Iris pigment epithelial cell (primary cell): ENCODE results near the gene TRDN.
"Not testable (repeated sequence)": the region's sequence is repeated elsewhere in the genome, so short reads cannot be mapped to it uniquely, and the experiment has no call there.

Source experiments
- DNase-seq: peaks from one replicate; pipeline ENCODE4 v3.0.0-alpha.2; 2011; ENCODE audit warnings: low read depth

Gene TRDN

DNA sequence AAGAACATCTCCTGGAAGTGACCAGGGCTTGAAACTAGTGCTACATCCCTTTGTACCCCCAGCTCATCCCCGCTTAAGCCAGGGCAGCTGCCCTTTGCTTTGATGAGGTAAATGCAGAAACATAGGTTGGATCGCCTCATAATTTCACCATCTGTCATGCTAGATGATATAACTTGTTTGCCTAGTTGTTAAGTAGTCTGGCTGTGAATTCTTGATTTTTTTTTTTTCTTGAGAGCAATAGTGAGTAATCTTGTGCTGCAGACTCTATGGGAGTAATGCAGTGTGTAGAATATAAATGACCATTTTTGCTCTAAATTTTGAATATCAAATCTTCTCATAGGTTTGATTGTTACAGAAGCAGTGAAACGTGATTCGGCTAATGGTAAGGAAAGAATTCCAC lies 4.1 kb downstream of the TRDN start:
- no peak for DNase-seq

DNA sequence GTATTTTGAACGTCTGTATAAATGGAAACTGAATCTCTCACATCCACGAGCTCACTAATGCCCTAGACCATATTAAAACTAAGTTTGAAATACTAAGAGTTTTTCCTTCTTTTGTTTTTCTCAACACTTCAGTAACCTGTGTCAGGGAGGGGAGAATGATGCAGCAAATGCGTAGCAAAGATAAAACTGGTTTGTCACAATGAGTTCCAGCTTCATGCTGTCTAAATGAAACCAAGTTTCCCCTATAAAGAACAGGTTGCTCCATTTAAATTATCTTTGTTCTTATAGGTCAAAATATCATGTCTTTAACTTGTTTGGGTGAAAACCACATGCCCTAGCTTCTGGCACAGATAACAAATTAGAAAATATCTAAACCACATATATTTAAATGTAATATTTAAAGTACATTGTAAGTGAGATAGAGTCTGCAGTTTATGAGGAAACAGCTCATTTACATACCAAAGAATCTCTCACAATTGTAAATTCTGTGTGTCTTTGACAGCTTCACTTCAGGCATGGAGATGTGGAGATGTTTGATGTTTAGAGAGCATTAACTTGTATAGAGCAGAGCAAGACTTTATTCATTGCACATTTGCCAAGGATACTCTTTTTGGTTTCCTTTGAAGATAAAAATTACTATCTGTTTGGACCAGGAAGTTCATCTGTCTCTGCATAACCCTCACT lies 7.3 kb downstream of the TRDN start:
- DNase-seq: no peak

DNA sequence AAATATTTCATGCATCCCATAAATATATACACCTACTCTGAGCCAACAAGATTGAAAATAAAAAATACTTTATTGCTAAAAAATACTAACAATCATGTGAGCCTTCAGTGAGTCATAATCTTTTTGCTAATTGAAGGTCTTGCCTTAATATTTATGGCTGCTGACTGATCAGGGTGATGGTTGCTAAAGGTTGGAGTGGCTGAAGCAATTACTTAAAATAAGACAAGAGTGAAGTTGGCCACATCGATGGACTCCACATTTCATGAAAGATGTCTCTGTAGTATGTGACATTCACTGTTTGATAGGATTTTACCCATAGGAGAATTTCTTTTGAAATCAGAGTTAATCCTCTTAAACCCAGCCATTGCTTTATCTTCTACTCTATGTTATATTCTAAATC lies 11.1 kb downstream of the TRDN start:
- DNase-seq: no peak

DNA sequence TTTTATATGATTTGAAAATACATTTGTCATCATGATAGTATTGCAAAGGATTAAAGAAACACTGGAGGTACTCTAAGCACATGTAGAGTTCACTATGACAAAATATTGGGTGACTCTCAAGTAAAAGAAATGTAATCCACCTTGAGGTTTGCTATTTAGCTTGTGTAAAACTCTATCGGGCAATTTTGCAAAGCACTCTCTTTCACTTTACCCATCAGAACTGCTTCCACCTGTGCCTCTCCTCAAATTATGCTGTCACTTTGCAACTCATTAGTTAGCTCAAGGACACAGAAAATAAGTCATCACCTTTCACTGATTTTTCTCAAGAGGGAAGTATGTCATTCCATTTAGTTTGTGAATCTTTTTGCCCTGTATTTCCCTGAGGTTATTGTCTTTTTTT lies 14.0 kb downstream of the TRDN start:
- DNase-seq: no peak

DNA sequence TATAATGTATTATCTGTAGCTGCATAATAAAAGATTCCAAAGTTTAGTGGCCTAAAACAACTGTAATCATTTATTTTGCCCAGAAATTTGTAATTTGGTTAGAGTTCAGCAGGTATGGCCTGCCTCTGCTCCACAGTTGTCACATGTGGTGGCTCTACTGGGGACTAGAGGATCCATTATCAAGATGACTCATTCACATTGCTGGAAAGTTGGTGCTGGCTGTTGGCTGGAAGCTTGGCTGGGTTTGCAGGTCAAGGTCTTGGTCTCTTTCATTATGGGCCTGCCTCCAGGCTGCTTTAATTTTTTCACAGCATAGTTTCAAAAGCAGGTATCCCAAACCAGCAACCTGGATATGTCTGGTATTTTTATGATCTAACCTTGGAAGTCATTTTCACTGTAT lies 17.6 kb downstream of the TRDN start:
- DNase-seq: no peak

DNA sequence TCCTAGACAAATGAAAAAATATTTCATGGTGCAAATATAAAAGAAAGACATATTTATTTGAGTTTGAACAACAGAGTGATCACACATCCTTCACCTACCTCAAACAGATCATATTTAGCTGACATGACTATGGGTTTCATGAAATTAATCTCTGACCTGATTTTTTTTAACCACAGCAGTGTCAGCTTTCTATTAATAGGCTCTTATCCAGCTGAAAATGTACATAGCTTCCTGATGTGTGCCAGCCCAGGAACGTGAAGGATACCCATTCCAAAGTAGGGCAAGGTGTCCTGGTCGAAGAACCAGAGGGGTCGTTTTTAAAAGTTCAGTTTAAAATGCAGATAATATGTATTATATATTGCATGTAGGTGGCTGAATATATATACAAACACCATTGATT lies 19.8 kb downstream of the TRDN start:
- no peak for DNase-seq

DNA sequence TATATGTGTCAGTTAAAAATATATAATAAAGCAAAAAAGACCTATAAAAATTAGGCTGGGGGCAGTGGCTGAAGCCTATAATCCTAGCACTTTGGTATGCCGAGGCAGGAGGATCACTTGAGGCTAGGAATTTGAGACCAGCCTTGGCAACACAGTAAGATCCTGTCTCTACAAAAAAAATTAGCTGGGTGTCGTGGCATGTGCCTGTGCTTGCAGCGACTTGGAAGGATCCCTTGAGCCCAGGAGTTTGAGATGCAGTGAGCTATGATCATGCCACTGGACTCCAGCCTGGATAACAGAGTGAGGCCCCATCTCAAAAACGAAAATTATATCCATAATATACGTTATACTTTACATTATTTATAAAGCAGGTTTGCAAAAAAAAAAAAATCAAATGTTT lies 20.7 kb downstream of the TRDN start:
- no peak for DNase-seq

DNA sequence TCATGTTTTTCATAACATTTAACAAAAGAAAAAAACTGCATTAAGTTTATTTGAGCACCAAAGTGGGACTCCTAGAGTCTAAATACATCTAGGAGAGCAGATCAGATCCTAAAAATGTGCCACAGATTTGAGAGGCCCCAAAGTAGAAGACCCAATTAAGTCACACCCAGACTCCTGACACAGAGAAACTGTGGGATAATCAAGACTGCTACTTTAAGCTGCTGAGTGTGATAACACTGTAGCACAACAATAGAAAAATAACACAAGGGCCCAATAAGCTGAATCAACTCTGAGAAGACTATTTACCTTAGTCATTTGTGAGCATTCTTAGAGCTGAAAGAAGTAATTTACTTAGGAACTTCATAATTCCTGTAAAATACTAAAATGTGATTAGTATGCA lies 26.0 kb downstream of the TRDN start:
- DNase-seq: no peak

DNA sequence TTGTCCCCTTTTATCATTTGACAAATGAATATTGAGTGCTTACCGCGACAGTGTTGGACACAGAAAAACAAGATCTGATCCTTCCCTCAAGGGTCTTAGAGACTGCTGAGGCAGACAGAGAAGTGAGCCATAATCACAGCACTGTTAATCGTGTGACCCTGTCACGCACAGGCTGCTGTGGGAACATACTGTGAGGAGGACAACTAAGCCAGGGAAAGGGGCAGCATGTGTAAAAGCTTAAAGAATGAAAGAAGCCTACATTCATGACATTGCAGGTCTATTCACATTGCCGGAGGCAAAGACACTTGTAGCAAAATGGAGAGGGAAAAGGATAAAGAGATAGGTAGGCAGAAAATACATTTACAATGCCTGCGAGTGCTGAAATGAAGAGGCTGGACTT lies 32.7 kb downstream of the TRDN start:
- DNase-seq: no peak

DNA sequence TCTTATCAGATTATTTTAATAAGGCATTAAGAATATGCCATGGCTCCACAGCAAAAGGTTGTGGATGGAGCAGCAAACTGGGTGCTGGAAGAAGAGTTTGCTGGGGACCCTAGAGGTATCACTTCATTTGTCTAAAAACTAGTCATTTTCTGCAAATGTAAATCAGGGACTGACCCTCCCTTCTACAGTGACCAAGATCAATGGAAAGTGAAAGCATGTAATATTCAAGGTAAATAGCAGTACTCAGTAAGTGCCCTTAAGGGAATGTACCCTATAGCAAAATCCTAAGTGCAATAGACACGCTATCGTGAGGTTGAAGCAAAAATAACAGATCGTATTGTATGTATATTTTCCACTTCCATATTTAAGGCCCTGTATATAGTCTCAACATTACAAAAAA lies 38.7 kb downstream of the TRDN start:
- no peak for DNase-seq

DNA sequence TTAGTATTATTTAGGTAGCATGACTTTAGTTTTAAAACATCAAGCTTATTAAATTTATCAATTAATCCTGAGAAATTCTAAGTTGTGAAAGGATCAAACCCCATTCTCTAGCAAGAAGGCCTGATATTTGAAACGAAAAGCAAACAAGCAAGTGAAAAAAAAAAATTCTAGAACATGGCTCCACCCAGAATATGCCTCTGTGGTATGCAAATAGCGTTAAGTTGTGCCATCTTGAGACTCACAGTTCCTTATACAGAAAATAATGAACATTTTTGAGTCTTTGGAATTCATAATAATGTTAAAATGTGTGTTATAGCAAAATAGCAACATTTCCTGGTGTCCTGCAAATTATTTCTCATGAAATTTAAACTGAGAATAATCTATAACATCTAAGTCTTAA lies 42.0 kb downstream of the TRDN start:
- DNase-seq: no peak

DNA sequence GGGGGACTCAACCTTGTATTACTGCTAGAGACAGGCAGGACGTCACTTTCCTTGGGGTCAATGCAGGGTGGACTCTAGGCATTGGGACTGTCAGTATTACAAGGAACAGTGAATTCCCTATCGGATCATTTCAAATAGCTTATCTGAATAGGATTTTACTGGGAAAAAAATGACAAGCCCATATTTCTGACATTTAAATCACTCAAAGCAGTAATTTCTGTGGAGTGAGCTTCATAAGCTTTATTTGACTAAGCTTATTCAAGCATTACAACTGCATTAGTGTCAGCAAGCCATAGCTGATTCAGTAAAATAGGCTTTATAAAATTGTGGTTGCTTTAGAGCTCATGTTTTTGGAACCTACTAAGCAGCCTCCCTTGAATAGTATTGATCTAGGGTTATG lies 44.3 kb downstream of the TRDN start:
- no peak for DNase-seq

DNA sequence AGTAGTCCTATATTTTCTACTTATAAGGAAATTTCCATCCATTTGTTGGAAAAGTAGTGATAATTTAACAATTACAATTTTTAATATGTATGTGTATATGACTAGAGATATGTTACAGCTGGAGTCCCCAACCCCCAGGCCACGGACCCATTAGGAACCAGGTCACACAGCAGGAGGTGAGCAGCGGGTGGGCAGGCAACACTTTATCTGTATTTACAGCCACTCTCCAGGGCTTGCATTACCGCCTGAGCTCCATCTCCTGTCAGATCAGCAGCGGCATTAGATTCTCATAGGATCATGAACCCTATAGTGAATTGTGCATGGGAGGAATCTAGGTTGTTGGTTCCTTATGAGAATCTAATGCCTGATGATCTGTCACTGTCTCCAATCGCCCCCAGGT lies 46.8 kb downstream of the TRDN start:
- no peak for DNase-seq

DNA sequence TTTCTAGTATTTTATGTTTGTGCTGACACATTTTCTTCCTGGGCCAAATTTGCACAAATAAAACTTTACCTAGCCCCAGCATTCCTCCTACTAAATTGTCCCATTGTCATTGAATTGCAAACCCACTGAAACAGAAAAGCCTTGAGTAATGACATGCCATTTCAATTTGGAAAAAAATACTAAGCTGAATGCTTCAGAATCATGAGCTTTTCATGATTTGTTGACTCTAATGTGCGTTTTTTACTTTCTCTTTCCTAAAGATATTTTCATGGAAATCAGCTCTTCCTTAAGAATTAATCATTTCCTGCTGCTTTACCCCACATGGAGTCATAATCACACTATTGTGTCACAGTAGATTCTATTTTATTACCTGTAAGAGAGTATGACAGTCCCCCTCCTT lies 47.4 kb downstream of the TRDN start:
- DNase-seq: no peak

DNA sequence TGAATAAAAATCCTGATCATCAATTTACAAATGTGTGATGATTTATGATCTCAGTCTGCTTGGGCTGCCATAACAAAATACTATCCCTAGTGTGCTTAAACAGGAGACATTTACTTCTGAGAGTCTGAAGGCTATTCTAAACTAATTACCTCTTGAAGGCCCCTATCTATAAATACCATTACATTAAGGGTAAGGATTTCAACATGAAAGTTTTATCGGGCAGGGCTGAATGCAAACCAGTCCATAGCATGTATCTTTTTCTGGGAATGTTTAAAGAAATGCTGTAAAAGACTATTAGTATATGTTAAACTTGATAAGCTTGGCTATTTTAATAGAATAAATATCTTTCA lies 48.2 kb downstream of the TRDN start:
- DNase-seq: no peak

DNA sequence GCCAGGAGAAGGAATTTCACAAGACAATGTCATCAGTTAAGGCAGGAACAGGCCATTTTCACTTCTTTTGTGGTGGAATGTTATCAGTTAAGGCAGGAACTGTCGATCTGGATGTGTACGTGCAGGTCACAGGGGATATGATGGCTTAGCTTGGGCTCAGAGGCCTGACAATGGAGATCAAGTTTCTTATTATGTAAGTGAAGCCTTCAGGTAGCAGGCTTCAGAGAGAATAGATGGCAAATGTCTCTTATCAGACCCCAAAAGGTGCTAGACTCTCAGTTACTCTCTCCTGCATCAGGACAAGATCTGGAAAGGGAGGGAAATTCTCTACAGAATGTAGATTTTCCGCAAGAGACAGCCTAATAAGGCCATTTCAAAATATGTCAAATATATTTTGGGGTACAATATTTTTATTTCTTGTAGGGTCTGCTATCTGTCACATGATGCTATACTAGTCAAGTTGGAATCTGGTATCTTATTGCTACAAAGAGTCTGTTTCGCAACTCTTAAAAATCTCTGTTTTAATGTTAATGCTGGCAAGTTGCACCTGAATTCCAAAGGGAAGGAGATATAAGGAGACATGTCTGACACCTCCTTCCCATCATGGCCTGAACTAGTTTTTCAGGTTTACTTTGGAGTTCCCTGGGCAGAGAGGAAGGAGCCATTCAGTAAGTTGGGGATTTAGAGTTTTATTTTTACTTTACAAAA lies 48.8 kb downstream of the TRDN start:
- no peak for DNase-seq

DNA sequence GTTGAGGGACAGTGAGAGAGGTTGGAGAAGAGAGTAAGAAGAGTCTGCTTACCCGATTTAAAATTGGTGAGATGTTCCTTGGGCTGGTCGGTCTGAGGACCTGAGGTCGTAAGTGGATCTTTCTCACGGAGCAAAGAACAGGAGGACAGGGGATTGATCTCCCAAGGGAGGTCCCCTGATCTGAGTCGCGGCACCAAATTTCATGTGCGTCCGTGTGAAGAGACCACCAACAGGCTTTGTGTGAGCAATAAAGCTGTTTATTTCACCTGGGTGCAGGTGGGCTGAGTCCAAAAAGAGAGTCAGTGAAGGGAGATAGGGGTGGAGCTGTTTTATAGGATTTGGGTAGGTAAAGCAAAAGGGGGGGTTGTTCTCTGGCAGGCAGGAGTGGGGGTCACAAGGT lies 49.3 kb downstream of the TRDN start:
- DNase-seq: not testable (repeated sequence)

DNA sequence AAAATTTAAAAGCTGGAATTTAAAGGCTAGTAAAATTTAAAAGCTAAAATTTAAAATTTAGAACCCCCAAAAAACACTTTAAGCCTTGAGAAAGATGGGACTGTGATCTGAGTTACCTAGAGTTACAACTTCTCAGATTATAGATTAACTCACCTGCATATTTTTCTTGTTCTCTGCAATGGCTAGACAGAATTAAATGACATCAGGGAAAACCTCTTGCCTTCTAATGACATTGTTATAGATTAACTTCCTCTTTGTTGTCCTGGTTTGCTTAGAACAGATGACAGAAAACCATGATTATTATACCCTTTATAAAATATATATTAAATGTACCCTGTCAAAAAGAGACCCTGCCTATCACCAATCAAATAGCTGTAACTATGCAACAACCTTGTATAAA lies 56.4 kb downstream of the TRDN start:
- no peak for DNase-seq

DNA sequence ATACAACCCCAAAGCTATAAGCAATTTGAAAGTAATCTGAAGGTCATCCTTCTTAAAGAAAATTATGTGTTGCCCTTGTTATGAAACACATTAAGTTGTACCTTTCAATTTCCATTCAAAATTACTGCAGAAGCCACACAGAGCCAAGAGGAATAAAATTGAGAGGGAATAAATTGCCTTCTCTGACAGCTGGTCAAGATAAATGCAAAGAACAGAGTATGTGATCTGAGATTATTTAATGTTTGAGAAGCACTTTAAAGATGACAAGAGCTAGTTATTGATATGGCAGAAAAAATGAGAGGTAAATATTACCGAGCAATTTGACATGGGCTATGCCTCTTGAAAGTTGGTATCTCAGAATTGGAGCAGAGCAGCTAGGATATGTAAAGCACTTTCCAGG lies 61.6 kb downstream of the TRDN start:
- no peak for DNase-seq

DNA sequence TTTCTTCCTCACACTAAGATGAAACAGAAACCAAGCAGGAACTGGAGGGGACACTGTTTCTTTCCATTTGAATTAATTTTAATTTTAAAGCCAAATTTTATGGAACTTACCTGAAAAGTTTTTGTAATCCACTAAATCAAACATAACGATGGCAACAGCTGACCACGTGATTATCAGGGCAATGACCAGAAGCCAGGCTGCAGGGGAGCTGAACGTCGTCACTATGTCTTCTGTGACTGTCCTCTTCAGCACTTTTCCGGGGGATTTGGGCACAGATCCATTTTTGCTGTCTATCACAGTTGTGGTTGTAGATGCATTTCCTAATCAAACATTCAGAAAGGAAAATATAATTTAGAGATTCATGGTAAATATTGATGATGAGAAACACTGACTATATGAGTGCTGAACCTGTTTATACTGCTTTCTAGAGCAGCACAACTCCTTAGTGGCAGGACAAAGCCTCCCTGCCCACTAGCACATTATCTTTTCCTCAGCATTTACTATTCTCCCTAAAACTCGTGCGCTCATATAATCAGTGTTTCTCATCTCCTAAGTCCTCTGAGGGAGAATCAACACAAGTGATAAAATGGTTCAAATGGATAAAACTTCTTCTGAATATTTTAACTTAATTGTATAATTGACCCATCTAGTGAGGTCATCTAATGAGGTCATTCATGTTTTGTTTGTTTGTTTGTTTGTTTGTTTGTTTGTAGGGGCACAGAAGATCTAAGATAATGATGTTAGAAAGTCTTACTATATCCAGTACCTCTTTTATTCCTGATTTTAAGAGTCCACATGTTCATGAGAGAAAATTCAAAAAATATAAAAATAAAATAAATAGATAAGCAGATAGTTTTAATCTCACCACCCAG lies 65.7 kb downstream of the TRDN start:
- no peak for DNase-seq

DNA sequence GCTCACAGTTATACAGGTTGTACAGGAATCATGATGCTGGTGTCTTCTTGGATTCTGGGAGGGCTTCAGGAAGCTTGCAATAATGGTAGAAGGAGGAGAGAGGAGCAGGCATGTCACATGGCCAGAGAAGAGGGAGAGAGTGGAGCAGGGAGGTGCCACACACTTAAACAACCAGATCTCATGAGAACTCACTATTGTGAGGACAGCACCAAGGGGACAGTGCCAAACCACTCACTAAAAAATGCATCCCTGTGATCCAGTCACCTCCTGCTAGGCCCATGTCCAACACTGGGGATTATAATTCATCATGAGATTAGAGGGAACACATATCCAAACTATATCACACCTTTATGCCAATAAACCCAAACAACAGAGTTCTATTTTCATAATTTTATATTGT lies 67.2 kb downstream of the TRDN start:
- DNase-seq: no peak

DNA sequence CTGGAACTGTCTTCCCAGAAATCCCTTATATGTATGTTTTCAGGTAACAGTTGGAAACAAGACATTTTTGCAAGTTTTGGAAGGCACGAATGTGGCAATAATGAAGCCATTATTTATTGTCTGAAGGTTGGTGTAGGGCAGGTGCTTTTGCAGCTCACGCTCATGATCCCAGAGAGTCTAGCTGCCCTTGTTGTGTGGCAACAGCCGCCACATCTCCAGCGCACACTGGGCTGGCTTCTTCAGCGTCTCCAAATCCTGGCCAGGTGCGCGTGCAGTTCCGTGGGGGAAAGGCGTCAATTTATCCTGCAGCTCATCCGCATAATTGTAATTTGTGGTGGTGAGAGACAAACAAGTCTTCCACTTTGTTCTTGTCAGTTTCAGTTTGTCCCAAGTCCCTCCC lies 71.2 kb downstream of the TRDN start:
- no peak for DNase-seq

DNA sequence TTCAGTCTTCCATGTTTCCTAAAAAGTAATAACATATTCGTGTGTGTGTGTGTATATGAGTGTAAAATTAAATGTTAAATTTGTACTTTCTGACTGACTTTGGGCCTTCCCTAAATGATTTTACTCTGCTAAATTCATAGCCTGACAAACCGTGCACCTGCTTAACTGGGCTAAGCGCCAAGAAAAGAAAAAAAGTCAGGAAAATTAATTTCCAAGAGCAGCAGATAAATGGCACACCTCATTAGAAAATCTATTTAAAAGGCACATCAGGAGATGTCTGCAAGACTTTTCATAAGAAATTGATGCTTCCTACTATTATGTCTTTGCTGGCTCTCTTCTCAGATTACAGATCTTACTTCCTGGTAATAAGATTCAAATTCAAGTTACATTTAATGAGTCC lies 72.4 kb downstream of the TRDN start:
- DNase-seq: no peak
